ENCODE measurements around the gene NHEJ1.

Gene NHEJ1

GRCh38 chr2:219056896-219057708 is 103.5 kb downstream of the NHEJ1 start:
- DNase-seq: no peak

- DNase-seq: no peak
Observed at GRCh38 chr2:219056176-219056895, 104.3 kb downstream of the NHEJ1 start.

GRCh38 chr2:219054956-219055903 is 105.4 kb downstream of the NHEJ1 start:
- no peak for DNase-seq

GRCh38 chr2:219049282-219049681 is 111.3 kb downstream of the NHEJ1 start:
- DNase-seq: no peak

- DNase-seq: peak; percentile 9
Observed at GRCh38 chr2:219045937-219046550, 114.6 kb downstream of the NHEJ1 start.

GRCh38 chr2:219042750-219043149 is 117.9 kb downstream of the NHEJ1 start:
- DNase-seq: no peak

- no peak for DNase-seq
Observed at GRCh38 chr2:219042157-219042556, 118.5 kb downstream of the NHEJ1 start.

- peak; percentile 28 for DNase-seq
Observed at GRCh38 chr2:219041252-219041651, 119.4 kb downstream of the NHEJ1 start, which contains the start of gene CFAP65. Gene CFAP65 (minus strand): TSS chr2:219041516. CDS start chr2:219039048, 2,468 bp downstream.

- no peak for DNase-seq
Observed at GRCh38 chr2:219038600-219038999, 122.0 kb downstream of the NHEJ1 start.

- no peak for DNase-seq
Observed at GRCh38 chr2:219037783-219038499, 122.7 kb downstream of the NHEJ1 start.

GRCh38 chr2:219035942-219036341 is 124.7 kb downstream of the NHEJ1 start:
- DNase-seq: no peak

- no peak for DNase-seq
Observed at GRCh38 chr2:219034823-219035222, 125.8 kb downstream of the NHEJ1 start.

GRCh38 chr2:219032051-219032745 is 128.4 kb downstream of the NHEJ1 start:
- no peak for DNase-seq

GRCh38 chr2:219031005-219031738 is 129.4 kb downstream of the NHEJ1 start:
- DNase-seq: no peak

GRCh38 chr2:219030177-219030940 is 130.3 kb downstream of the NHEJ1 start:
- no peak for DNase-seq

- DNase-seq: peak; percentile 68
Observed at GRCh38 chr2:219029829-219030165, 130.8 kb downstream of the NHEJ1 start.

- no peak for DNase-seq
Observed at GRCh38 chr2:219028996-219029828, 131.4 kb downstream of the NHEJ1 start.

- no peak for DNase-seq
Observed at GRCh38 chr2:219028141-219028540, 132.5 kb downstream of the NHEJ1 start.
